Measurements from ENCODE around the gene MLH3.

DNA sequence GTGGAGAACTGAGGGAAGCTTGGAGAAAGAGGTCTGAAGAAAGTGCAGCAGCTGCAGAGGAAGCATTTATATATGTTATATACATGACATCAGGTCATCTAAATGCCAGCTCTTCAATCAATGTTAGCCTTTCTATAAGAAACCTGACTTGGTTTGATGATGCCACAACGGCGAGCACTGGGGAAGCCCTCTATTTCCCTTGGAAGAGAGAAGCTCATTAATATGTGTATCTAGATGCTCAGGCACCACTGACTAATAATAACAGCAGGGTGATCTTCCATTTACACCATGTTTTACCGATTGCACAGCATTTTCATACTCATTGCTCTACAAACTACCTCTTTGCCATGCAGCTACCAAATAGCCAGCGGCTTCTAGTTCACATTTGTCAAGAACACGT lies 11.7 kb upstream of the MLH3 start:
- TF ChIP-seq, protein P1, sequence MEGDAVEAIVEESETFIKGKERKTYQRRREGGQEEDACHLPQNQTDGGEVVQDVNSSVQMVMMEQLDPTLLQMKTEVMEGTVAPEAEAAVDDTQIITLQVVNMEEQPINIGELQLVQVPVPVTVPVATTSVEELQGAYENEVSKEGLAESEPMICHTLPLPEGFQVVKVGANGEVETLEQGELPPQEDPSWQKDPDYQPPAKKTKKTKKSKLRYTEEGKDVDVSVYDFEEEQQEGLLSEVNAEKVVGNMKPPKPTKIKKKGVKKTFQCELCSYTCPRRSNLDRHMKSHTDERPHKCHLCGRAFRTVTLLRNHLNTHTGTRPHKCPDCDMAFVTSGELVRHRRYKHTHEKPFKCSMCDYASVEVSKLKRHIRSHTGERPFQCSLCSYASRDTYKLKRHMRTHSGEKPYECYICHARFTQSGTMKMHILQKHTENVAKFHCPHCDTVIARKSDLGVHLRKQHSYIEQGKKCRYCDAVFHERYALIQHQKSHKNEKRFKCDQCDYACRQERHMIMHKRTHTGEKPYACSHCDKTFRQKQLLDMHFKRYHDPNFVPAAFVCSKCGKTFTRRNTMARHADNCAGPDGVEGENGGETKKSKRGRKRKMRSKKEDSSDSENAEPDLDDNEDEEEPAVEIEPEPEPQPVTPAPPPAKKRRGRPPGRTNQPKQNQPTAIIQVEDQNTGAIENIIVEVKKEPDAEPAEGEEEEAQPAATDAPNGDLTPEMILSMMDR (IDR thresholded peaks at IDR 0.05) = no peak
- no peak for TF ChIP-seq POLR2AphosphoS5 (IDR thresholded peaks at IDR 0.05)

Data from upper lobe of left lung (tissue), 4 donors.